Naive B cell (primary cell): Measurements from ENCODE around the gene HACD2. TPM values are rescaled to one million over a fixed set of nuclear protein-coding genes. Genes with fewer than 3 reads are reported as not detected.
A peak's percentile ranks its signal among the peaks of the same experiment; 100 is the strongest.

ENCODE experiments used
- ATAC-seq, 2 donors: fragments of 150-1000 bp; cut with Tn5 transposase; 2 replicates each; pipeline ENCODE4 v1.10.0; 2021; ENCODE audit warnings: low read depth in 2 of 2, mild to moderate bottlenecking in 2 of 2, moderate library complexity in 2 of 2
- DNase-seq: peaks from one replicate; pipeline ENCODE4 v3.0.0; 2022
- H3K27ac Mint-ChIP-seq, 6 donors: one replicate each; pipeline ENCODE4 v1.8.0; 2020 to 2022; ENCODE audit warnings: mild to moderate bottlenecking in 6 of 6, mixed read lengths in 6 of 6, moderate library complexity in 5 of 6, inconsistent platforms in 2 of 6
- H3K27me3 Mint-ChIP-seq, 3 donors: one replicate each; pipeline ENCODE4 v1.8.0; 2021 to 2022; ENCODE audit warnings: mixed read lengths in 3 of 3, mild to moderate bottlenecking in 1 of 3
- H3K36me3 Mint-ChIP-seq, 2 donors: one replicate each; pipeline ENCODE4 v1.8.0; 2020 to 2022; ENCODE audit warnings: mixed read lengths in 2 of 2, inconsistent platforms in 1 of 2, mild to moderate bottlenecking in 1 of 2
- H3K4me1 Mint-ChIP-seq, 3 donors: one replicate each; pipeline ENCODE4 v1.8.0; 2020 to 2022; ENCODE audit warnings: mixed read lengths in 3 of 3, inconsistent platforms in 1 of 3, mild to moderate bottlenecking in 1 of 3, moderate library complexity in 1 of 3
- H3K4me3 Mint-ChIP-seq, 8 donors: one replicate each; pipeline ENCODE4 v1.8.0; 2020 to 2022; ENCODE audit warnings: mild to moderate bottlenecking in 8 of 8, mixed read lengths in 8 of 8, moderate library complexity in 8 of 8, inconsistent platforms in 2 of 8
- H3K9me3 Mint-ChIP-seq, 7 donors: one replicate each; pipeline ENCODE4 v1.8.0; 2020 to 2022; ENCODE audit warnings: mixed read lengths in 7 of 7, mild to moderate bottlenecking in 5 of 7, inconsistent platforms in 2 of 7, moderate library complexity in 1 of 7
- polyA plus RNA-seq, 6 donors: library from polyadenylated mRNA; unstranded; fragments of 300-500 nt; fragmentation: Illumina TruSeq; gene quantifications; one replicate each; pipeline ENCODE4 v1.2.3, GENCODE V29; 2021; ENCODE audit warnings: low read depth in 6 of 6

The HACD2 gene
- polyA plus RNA-seq, 6 donors from 2014 or later, result 35.3 to 56.2 (median 43.7) TPM

GRCh38 chr3:123582315-123582714 is 2.5 kb downstream of the HACD2 start:
- Mint-ChIP-seq H3K9me3 (peaks cover 0 to 3% (median 0%) of the 10 kb centered on the region in 7 donors), H3K4me3 (peak overlapping the region in 1 of 8 donors; percentile 51), H3K36me3 (peaks cover 4 to 9% of the 10 kb centered on the region in 2 donors), H3K4me1 (peaks cover 17 to 45% (median 35%) of the 10 kb centered on the region in 3 donors), H3K27ac (peak overlapping the region in 1 of 6 donors; percentile 16), H3K27me3 (no peaks in the 10 kb centered on the region)
- no peak for DNase-seq
- no peak for ATAC-seq

- no peaks in the 10 kb centered on the region for H3K27me3 Mint-ChIP-seq
- H3K4me3 Mint-ChIP-seq, result peak overlapping the region; percentile 1 to 77 (median 51)
- H3K27ac Mint-ChIP-seq, result peak overlapping the region in 5 of 6 donors; percentile 35 to 94 (median 77)
- ATAC-seq (peak; percentile 96), DNase-seq (peak; percentile 58)
- peaks cover 2 to 4% of the 10 kb centered on the region in 2 donors for H3K36me3 Mint-ChIP-seq
- peaks cover 31 to 47% (median 47%) of the 10 kb centered on the region in 3 donors for H3K4me1 Mint-ChIP-seq
- H3K9me3 Mint-ChIP-seq, result no peaks in the 10 kb centered on the region
Observed at GRCh38 chr3:123576122-123576521, 8.7 kb downstream of the HACD2 start.

- Mint-ChIP-seq H3K36me3 (peaks cover 8 to 14% of the 10 kb centered on the region in 2 donors), H3K4me3 (no peak overlapping the region), H3K27ac (peak overlapping the region in 1 of 6 donors; percentile 24), H3K27me3 (no peaks in the 10 kb centered on the region), H3K4me1 (peaks cover 27 to 43% (median 36%) of the 10 kb centered on the region in 3 donors), H3K9me3 (no peaks in the 10 kb centered on the region)
- ATAC-seq (no peak), DNase-seq (no peak)
Observed at GRCh38 chr3:123571973-123572365, 12.9 kb downstream of the HACD2 start.

GRCh38 chr3:123571264-123571972 is 13.4 kb downstream of the HACD2 start:
- Mint-ChIP-seq H3K27me3 (no peaks in the 10 kb centered on the region), H3K27ac (peak overlapping the region in 2 of 6 donors; percentile 41 to 69), H3K9me3 (no peaks in the 10 kb centered on the region), H3K4me3 (peak overlapping the region in 3 of 8 donors; percentile 19 to 62 (median 22)), H3K36me3 (peaks cover 8 to 14% of the 10 kb centered on the region in 2 donors), H3K4me1 (peaks cover 21 to 38% (median 31%) of the 10 kb centered on the region in 3 donors)
- ATAC-seq, result no peak
- DNase-seq, result no peak

- no peak for ATAC-seq
- H3K36me3 Mint-ChIP-seq, result peaks cover 16 to 17% of the 10 kb centered on the region in 2 donors
Observed at GRCh38 chr3:123568875-123569274, 16.0 kb downstream of the HACD2 start.

GRCh38 chr3:123568034-123568433 is 16.8 kb downstream of the HACD2 start:
- Mint-ChIP-seq H3K27me3 (no peaks in the 10 kb centered on the region), H3K9me3 (no peaks in the 10 kb centered on the region), H3K4me3 (no peak overlapping the region), H3K36me3 (peaks cover 19 to 20% of the 10 kb centered on the region in 2 donors), H3K27ac (peak overlapping the region in 2 of 6 donors; percentile 7 to 35), H3K4me1 (peaks cover 8 to 28% (median 24%) of the 10 kb centered on the region in 3 donors)
- DNase-seq (no peak), ATAC-seq (no peak)

More at GRCh38 chr3:123568875-123569274, 16.0 kb downstream of the HACD2 start:
- H3K4me3 Mint-ChIP-seq, result no peak overlapping the region
- H3K4me1 Mint-ChIP-seq, result peaks cover 9 to 29% (median 19%) of the 10 kb centered on the region in 3 donors
- DNase-seq, result no peak
- H3K27ac Mint-ChIP-seq, result peak overlapping the region in 1 of 6 donors; percentile 75
- no peaks in the 10 kb centered on the region for H3K9me3 Mint-ChIP-seq
- H3K27me3 Mint-ChIP-seq, result no peaks in the 10 kb centered on the region

- Mint-ChIP-seq H3K36me3 (peaks cover 15 to 20% of the 10 kb centered on the region in 2 donors), H3K27ac (peak overlapping the region in 2 of 6 donors; percentile 5 to 44)
Observed at GRCh38 chr3:123564056-123564455, 20.8 kb downstream of the HACD2 start.

GRCh38 chr3:123562547-123562946 is 22.3 kb downstream of the HACD2 start:
- Mint-ChIP-seq H3K4me1 (peaks cover 9 to 12% (median 10%) of the 10 kb centered on the region in 3 donors), H3K9me3 (no peaks in the 10 kb centered on the region), H3K27ac (no peak overlapping the region), H3K27me3 (no peaks in the 10 kb centered on the region), H3K4me3 (no peak overlapping the region), H3K36me3 (peaks cover 9 to 12% of the 10 kb centered on the region in 2 donors)
- ATAC-seq (no peak), DNase-seq (no peak)

More at GRCh38 chr3:123564056-123564455, 20.8 kb downstream of the HACD2 start:
- DNase-seq (no peak), ATAC-seq (no peak)
- Mint-ChIP-seq H3K27me3 (no peaks in the 10 kb centered on the region), H3K4me3 (no peak overlapping the region), H3K9me3 (no peaks in the 10 kb centered on the region), H3K4me1 (peaks cover 7 to 20% (median 10%) of the 10 kb centered on the region in 3 donors)

- Mint-ChIP-seq H3K9me3 (no peaks in the 10 kb centered on the region), H3K27me3 (no peaks in the 10 kb centered on the region), H3K4me1 (peaks cover 9 to 18% (median 12%) of the 10 kb centered on the region in 3 donors), H3K4me3 (no peak overlapping the region), H3K27ac (no peak overlapping the region), H3K36me3 (peaks cover 12 to 17% of the 10 kb centered on the region in 2 donors)
- no peak for ATAC-seq
- no peak for DNase-seq
Observed at GRCh38 chr3:123561188-123561587, 23.7 kb downstream of the HACD2 start.

- ATAC-seq (peak in 1 of 2 donors; percentile 37), DNase-seq (peak; percentile 36)
- Mint-ChIP-seq H3K9me3 (peaks cover 0 to 17% (median 12%) of the 10 kb centered on the region in 7 donors), H3K4me1 (peaks cover 9 to 18% (median 12%) of the 10 kb centered on the region in 3 donors), H3K36me3 (peaks cover 28 to 29% of the 10 kb centered on the region in 2 donors), H3K27ac (no peak overlapping the region), H3K4me3 (no peak overlapping the region), H3K27me3 (no peaks in the 10 kb centered on the region)
Observed at GRCh38 chr3:123559040-123559861, 25.6 kb downstream of the HACD2 start.

GRCh38 chr3:123553536-123553935 is 31.3 kb downstream of the HACD2 start:
- H3K36me3 Mint-ChIP-seq, result peaks cover 53 to 57% of the 10 kb centered on the region in 2 donors
- ATAC-seq, result no peak
- peaks cover 0 to 32% (median 19%) of the 10 kb centered on the region in 7 donors for H3K9me3 Mint-ChIP-seq
- no peak for DNase-seq
- H3K27me3 Mint-ChIP-seq, result no peaks in the 10 kb centered on the region
- no peak overlapping the region for H3K27ac Mint-ChIP-seq
- H3K4me3 Mint-ChIP-seq, result no peak overlapping the region
- H3K4me1 Mint-ChIP-seq, result peaks cover 3 to 28% (median 13%) of the 10 kb centered on the region in 3 donors

GRCh38 chr3:123552768-123553167 is 32.1 kb downstream of the HACD2 start:
- Mint-ChIP-seq H3K36me3 (peaks cover 56 to 57% of the 10 kb centered on the region in 2 donors), H3K9me3 (peaks cover 0 to 32% (median 19%) of the 10 kb centered on the region in 7 donors), H3K4me3 (no peak overlapping the region), H3K27ac (peak overlapping the region in 2 of 6 donors; percentile 7 to 8), H3K4me1 (peaks cover 5 to 34% (median 13%) of the 10 kb centered on the region in 3 donors), H3K27me3 (no peaks in the 10 kb centered on the region)
- DNase-seq (no peak), ATAC-seq (no peak)

- Mint-ChIP-seq H3K9me3 (peaks cover 0 to 32% (median 19%) of the 10 kb centered on the region in 7 donors), H3K36me3 (peaks cover 56 to 57% of the 10 kb centered on the region in 2 donors), H3K4me3 (no peak overlapping the region), H3K27me3 (no peaks in the 10 kb centered on the region), H3K4me1 (peaks cover 5 to 33% (median 13%) of the 10 kb centered on the region in 3 donors), H3K27ac (no peak overlapping the region)
- ATAC-seq, result no peak
- DNase-seq, result no peak
Observed at GRCh38 chr3:123552095-123552714, 32.6 kb downstream of the HACD2 start.
